Loucy (cell line): Measurements from ENCODE around the gene ZBTB20.

ENCODE experiments used
- H2AFZ ChIP-seq: fragments of 200-600 bp; sonication (generic); 2 replicates; pipeline ENCODE4 v1.6.0; 2016; ENCODE audit warnings: antibody characterized with exemption, mild to moderate bottlenecking, low read length, moderate library complexity
- H3F3A ChIP-seq: fragments of 200-600 bp; 2 replicates; pipeline ENCODE4 v1.6.0; 2016; ENCODE audit warnings: antibody characterized with exemption, low read depth, mild to moderate bottlenecking
- H3K27me3 ChIP-seq: fragments of 200-600 bp; sonication (generic); 2 replicates; pipeline ENCODE4 v1.6.1; 2014; ENCODE audit warnings: low read length, mild to moderate bottlenecking; ENCODE audit not compliant: insufficient read depth, poor library complexity, severe bottlenecking
- H3K36me3 ChIP-seq: fragments of 200-600 bp; sonication (generic); 2 replicates; pipeline ENCODE4 v1.6.1; 2016; ENCODE audit warnings: low read length; ENCODE audit not compliant: insufficient read depth
- H3K4me1 ChIP-seq: fragments of 200-600 bp; sonication (generic); 2 replicates; pipeline ENCODE4 v1.5.1; 2014; ENCODE audit warnings: low read length, mild to moderate bottlenecking; ENCODE audit not compliant: insufficient read depth, poor library complexity, severe bottlenecking
- H3K4me2 ChIP-seq: fragments of 200-600 bp; sonication (generic); 2 replicates; pipeline ENCODE4 v1.6.0; 2014; ENCODE audit warnings: antibody characterized with exemption, low read length, low read depth, mild to moderate bottlenecking; ENCODE audit not compliant: poor library complexity, severe bottlenecking
- H3K4me3 ChIP-seq: fragments of 200-600 bp; sonication (generic); 2 replicates; pipeline ENCODE4 v1.5.1; 2014; ENCODE audit warnings: low read length, mild to moderate bottlenecking, mixed read lengths; ENCODE audit not compliant: poor library complexity, severe bottlenecking
- H3K79me2 ChIP-seq: fragments of 200-600 bp; sonication (generic); 2 replicates; pipeline ENCODE4 v1.6.1; 2014; ENCODE audit warnings: low read length; ENCODE audit not compliant: insufficient read depth
- H3K9ac ChIP-seq: fragments of 200-600 bp; sonication (generic); 2 replicates; pipeline ENCODE4 v1.6.0; 2014; ENCODE audit warnings: mild to moderate bottlenecking, low read depth, low read length, moderate library complexity; ENCODE audit not compliant: poor library complexity, severe bottlenecking
- H3K9me2 ChIP-seq: fragments of 200-600 bp; sonication (generic); replicated peaks from 2 replicates; pipeline ENCODE4 v1.6.1; 2016; ENCODE audit warnings: low read depth, low read length, mixed read lengths
- H3K9me3 ChIP-seq: fragments of 200-600 bp; sonication (generic); 2 replicates; pipeline ENCODE4 v1.6.1; 2014; ENCODE audit warnings: mild to moderate bottlenecking, antibody characterized with exemption, low read length, low read depth; ENCODE audit not compliant: insufficient read depth
- H4K20me1 ChIP-seq: fragments of 200-600 bp; sonication (generic); 2 replicates; pipeline ENCODE4 v1.6.0; 2014; ENCODE audit warnings: antibody characterized with exemption, low read length, mild to moderate bottlenecking; ENCODE audit not compliant: insufficient read depth, poor library complexity, severe bottlenecking
- CTCF ChIP-seq: fragments of 200-600 bp; sonication (generic); conservative IDR thresholded peaks from 2 replicates; pipeline ENCODE4 v1.5.1; 2014; ENCODE audit warnings: mild to moderate bottlenecking, antibody characterized with exemption, low read length
- EZH2phosphoT487 ChIP-seq: fragments of 200-600 bp; IDR thresholded peaks from 2 replicates; pipeline ENCODE4 v1.6.1; 2018; ENCODE audit warnings: antibody characterized with exemption, mild to moderate bottlenecking, moderate library complexity, borderline replicate concordance

Gene ZBTB20

GRCh38 chr3:114562557-114562956 lies 584.5 kb downstream of the ZBTB20 start:
- H3K36me3 ChIP-seq, result no peaks in the 10 kb centered on the region
- no peaks in the 10 kb centered on the region for H3K9me2 ChIP-seq
- no peaks in the 10 kb centered on the region for H3K27me3 ChIP-seq
- no peak for TF ChIP-seq CTCF
- TF ChIP-seq EZH2phosphoT487, result no peak
- no peaks in the 10 kb centered on the region for H4K20me1 ChIP-seq
- H3K9me3 ChIP-seq, result no peaks in the 10 kb centered on the region
- H3F3A ChIP-seq, result no peaks in the 10 kb centered on the region
- no peak overlapping the region for H3K4me3 ChIP-seq
- H3K4me2 ChIP-seq, result no peak overlapping the region
- H3K4me1 ChIP-seq, result peaks cover 22% of the 10 kb centered on the region
- no peaks in the 10 kb centered on the region for H3K79me2 ChIP-seq
- no peak overlapping the region for H3K9ac ChIP-seq
- no peak overlapping the region for H2AFZ ChIP-seq

- TF ChIP-seq CTCF, result no peak
- no peak for TF ChIP-seq EZH2phosphoT487
- Histone ChIP-seq H3F3A (no peaks in the 10 kb centered on the region), H3K79me2 (no peaks in the 10 kb centered on the region), H3K4me1 (peaks cover 4% of the 10 kb centered on the region), H3K9me2 (no peaks in the 10 kb centered on the region), H3K4me3 (no peak overlapping the region), H3K9me3 (no peaks in the 10 kb centered on the region), H3K36me3 (no peaks in the 10 kb centered on the region), H3K27me3 (no peaks in the 10 kb centered on the region), H4K20me1 (no peaks in the 10 kb centered on the region), H2AFZ (no peak overlapping the region), H3K4me2 (no peak overlapping the region), H3K9ac (no peak overlapping the region)
Observed at GRCh38 chr3:114558271-114558670, 588.8 kb downstream of the ZBTB20 start.

GRCh38 chr3:114557791-114558190 lies 589.3 kb downstream of the ZBTB20 start:
- Histone ChIP-seq H3K4me3 (no peak overlapping the region), H3K4me1 (peaks cover 4% of the 10 kb centered on the region), H3K4me2 (no peak overlapping the region), H4K20me1 (no peaks in the 10 kb centered on the region), H3F3A (no peaks in the 10 kb centered on the region), H3K27me3 (no peaks in the 10 kb centered on the region), H2AFZ (no peak overlapping the region), H3K9me2 (no peaks in the 10 kb centered on the region), H3K9ac (no peak overlapping the region), H3K36me3 (no peaks in the 10 kb centered on the region), H3K79me2 (no peaks in the 10 kb centered on the region), H3K9me3 (no peaks in the 10 kb centered on the region)
- TF ChIP-seq EZH2phosphoT487 (no peak), CTCF (no peak)
